Measurements from ENCODE around the gene NRIP3.

DNA sequence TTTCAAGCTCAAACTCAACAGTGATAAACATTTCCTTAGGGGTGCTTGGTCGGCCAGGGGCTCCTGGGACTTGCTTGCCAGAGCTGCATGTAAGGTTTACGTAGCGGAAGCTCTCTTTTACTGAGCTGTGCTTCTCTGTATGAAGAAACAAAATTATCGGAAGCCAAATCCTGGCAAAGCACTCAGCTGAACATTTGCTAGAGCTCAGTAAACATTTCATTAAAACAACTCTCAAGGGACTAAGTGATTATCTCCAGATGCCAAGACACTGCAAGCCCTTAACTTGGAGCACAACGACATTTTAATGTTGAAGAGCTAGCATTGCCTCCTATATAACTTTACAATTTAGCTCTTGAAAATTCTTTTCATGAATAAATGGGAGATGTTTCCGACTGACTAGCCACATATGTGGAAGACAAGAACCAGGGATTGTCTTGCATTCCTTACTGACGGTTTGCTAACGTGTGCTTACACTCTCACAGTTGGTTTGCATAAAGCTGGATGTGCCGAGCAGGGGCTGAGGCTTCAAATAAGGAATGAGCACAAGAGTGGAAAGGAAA is 44.2 kb upstream of the NRIP3 start:
- TF ChIP-seq, protein P1, sequence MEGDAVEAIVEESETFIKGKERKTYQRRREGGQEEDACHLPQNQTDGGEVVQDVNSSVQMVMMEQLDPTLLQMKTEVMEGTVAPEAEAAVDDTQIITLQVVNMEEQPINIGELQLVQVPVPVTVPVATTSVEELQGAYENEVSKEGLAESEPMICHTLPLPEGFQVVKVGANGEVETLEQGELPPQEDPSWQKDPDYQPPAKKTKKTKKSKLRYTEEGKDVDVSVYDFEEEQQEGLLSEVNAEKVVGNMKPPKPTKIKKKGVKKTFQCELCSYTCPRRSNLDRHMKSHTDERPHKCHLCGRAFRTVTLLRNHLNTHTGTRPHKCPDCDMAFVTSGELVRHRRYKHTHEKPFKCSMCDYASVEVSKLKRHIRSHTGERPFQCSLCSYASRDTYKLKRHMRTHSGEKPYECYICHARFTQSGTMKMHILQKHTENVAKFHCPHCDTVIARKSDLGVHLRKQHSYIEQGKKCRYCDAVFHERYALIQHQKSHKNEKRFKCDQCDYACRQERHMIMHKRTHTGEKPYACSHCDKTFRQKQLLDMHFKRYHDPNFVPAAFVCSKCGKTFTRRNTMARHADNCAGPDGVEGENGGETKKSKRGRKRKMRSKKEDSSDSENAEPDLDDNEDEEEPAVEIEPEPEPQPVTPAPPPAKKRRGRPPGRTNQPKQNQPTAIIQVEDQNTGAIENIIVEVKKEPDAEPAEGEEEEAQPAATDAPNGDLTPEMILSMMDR (IDR thresholded peaks at IDR 0.05), result no peak
- TF ChIP-seq POLR2AphosphoS5 (IDR thresholded peaks at IDR 0.05) (no peak), EP300 (IDR thresholded peaks at IDR 0.05) (no peak), POLR2A (IDR thresholded peaks at IDR 0.05) (no peak)
